Esophagus muscularis mucosa (tissue), 4 donors: Measurements from ENCODE around the gene CCNL1.

ENCODE experiments used
- EP300 ChIP-seq: sonication (generic); formaldehyde crosslinking; IDR thresholded peaks from one replicate; pipeline ENCODE4 v1.6.1; 2017; ENCODE audit warnings: antibody characterized with exemption
- POLR2A ChIP-seq: fragments of 450-650 bp; IDR thresholded peaks from one replicate; pipeline ENCODE4 v1.6.1; 2017; ENCODE audit warnings: antibody characterized with exemption, moderate library complexity, mild to moderate bottlenecking, low read depth
- TF ChIP-seq, protein P1 (sequence below), 3 experiments: fragments of 200-600 bp in 2 of 3; fragments of 450-650 bp in 1 of 3; sonication (generic) in 2 of 3; IDR thresholded peaks; one replicate each; pipeline ENCODE4 v1.5.1; 2017 to 2019; ENCODE audit warnings: antibody characterized with exemption in 3 of 3, mild to moderate bottlenecking in 2 of 3, moderate library complexity in 1 of 3

DNA sequence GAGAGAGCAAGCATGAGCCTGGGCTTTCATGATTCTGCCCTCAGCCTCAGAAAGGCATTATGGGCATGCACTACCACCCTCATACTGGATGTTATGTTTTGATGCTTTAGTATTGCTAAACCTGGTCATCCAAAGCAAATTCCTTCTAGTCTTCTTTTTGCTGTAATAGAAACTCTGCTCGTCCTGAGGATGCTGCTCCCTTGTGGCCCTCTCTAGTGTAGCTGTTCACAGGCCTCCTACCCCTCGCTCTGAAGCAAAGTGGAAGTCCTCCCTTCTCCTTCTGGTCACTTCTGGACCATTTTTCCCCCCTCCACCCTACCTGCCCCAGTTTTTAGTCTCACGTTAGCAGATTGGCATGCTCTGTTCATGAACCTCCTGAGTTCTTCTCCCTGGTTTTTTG, 22.9 kb upstream of the CCNL1 start:
- TF ChIP-seq, protein P1, sequence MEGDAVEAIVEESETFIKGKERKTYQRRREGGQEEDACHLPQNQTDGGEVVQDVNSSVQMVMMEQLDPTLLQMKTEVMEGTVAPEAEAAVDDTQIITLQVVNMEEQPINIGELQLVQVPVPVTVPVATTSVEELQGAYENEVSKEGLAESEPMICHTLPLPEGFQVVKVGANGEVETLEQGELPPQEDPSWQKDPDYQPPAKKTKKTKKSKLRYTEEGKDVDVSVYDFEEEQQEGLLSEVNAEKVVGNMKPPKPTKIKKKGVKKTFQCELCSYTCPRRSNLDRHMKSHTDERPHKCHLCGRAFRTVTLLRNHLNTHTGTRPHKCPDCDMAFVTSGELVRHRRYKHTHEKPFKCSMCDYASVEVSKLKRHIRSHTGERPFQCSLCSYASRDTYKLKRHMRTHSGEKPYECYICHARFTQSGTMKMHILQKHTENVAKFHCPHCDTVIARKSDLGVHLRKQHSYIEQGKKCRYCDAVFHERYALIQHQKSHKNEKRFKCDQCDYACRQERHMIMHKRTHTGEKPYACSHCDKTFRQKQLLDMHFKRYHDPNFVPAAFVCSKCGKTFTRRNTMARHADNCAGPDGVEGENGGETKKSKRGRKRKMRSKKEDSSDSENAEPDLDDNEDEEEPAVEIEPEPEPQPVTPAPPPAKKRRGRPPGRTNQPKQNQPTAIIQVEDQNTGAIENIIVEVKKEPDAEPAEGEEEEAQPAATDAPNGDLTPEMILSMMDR (IDR thresholded peaks at IDR 0.05), result no peak
- TF ChIP-seq POLR2A, result no peak
- no peak for TF ChIP-seq EP300
